HG03520 (cell line): ENCODE measurements around the gene NAV2.
A peak's percentile ranks its signal among the peaks of the same experiment; 100 is the strongest.
"Not testable (repeated sequence)": the region's sequence is repeated elsewhere in the genome, so short reads cannot be mapped to it uniquely, and the experiment has no call there.

Experiments used
- ATAC-seq: cut with Tn5 transposase; IDR thresholded peaks from one replicate; pipeline ENCODE4 v1.9.1; 2021; ENCODE audit warnings: mild to moderate bottlenecking, moderate library complexity; ENCODE audit not compliant: unreplicated experiment

The NAV2 gene

GRCh38 chr11:20127671-20128527, 415.3 kb downstream of the NAV2 start:
- ATAC-seq, result peak; percentile 88

GRCh38 chr11:20128528-20128825, 415.8 kb downstream of the NAV2 start:
- not testable (repeated sequence) for ATAC-seq

- no peak for ATAC-seq
Observed at GRCh38 chr11:20129665-20130064, 417.0 kb downstream of the NAV2 start.

- ATAC-seq, result no peak
Observed at GRCh38 chr11:20131788-20132666, 419.4 kb downstream of the NAV2 start.

- no peak for ATAC-seq
Observed at GRCh38 chr11:20132667-20133039, 420.0 kb downstream of the NAV2 start.

GRCh38 chr11:20134991-20135736, 422.5 kb downstream of the NAV2 start:
- no peak for ATAC-seq

- no peak for ATAC-seq
Observed at GRCh38 chr11:20137637-20138036, 425.0 kb downstream of the NAV2 start.

GRCh38 chr11:20138707-20139106, 426.1 kb downstream of the NAV2 start:
- ATAC-seq, result no peak

GRCh38 chr11:20154381-20154780, 441.7 kb downstream of the NAV2 start:
- ATAC-seq, result no peak

GRCh38 chr11:20155683-20156279, 443.1 kb downstream of the NAV2 start:
- no peak for ATAC-seq

- ATAC-seq, result no peak
Observed at GRCh38 chr11:20156280-20156875, 443.7 kb downstream of the NAV2 start.

- ATAC-seq, result no peak
Observed at GRCh38 chr11:20156876-20157613, 444.4 kb downstream of the NAV2 start.

- no peak for ATAC-seq
Observed at GRCh38 chr11:20157728-20158127, 445.1 kb downstream of the NAV2 start.

GRCh38 chr11:20158597-20159257, 446.1 kb downstream of the NAV2 start:
- ATAC-seq, result no peak

GRCh38 chr11:20159466-20160381, 447.1 kb downstream of the NAV2 start:
- ATAC-seq, result no peak

GRCh38 chr11:20160425-20161229, 448.0 kb downstream of the NAV2 start, which contains the start of gene DBX1:
TSS of gene DBX1 (minus strand) at chr11:20160475. CDS start at chr11:20160324, 151 bp downstream.
- no peak for ATAC-seq

GRCh38 chr11:20161230-20161918, 448.7 kb downstream of the NAV2 start:
- ATAC-seq, result no peak
